ENCODE results near the gene ALG13.

- TF ChIP-seq, protein P1, sequence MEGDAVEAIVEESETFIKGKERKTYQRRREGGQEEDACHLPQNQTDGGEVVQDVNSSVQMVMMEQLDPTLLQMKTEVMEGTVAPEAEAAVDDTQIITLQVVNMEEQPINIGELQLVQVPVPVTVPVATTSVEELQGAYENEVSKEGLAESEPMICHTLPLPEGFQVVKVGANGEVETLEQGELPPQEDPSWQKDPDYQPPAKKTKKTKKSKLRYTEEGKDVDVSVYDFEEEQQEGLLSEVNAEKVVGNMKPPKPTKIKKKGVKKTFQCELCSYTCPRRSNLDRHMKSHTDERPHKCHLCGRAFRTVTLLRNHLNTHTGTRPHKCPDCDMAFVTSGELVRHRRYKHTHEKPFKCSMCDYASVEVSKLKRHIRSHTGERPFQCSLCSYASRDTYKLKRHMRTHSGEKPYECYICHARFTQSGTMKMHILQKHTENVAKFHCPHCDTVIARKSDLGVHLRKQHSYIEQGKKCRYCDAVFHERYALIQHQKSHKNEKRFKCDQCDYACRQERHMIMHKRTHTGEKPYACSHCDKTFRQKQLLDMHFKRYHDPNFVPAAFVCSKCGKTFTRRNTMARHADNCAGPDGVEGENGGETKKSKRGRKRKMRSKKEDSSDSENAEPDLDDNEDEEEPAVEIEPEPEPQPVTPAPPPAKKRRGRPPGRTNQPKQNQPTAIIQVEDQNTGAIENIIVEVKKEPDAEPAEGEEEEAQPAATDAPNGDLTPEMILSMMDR (conservative IDR thresholded peaks at IDR 0.05) = no peak
- TF ChIP-seq ZFX (IDR thresholded peaks at IDR 0.05) = no peak
Observed at GRCh38 chrX:111661241-111661640, 19.7 kb upstream of the ALG13 start.

Measured in C4-2B (cell line).